K562 (cell line): ENCODE measurements around the gene CTDNEP1. TPM values are rescaled to one million over a fixed set of nuclear protein-coding genes. Genes with fewer than 3 reads are reported as not detected.

Experiments used
- CBX1 ChIP-seq: sonication (generic); IDR thresholded peaks from 2 replicates; pipeline ENCODE4 v1.6.1; 2016; ENCODE audit warnings: antibody characterized with exemption, low read depth, mild to moderate bottlenecking
- CBX5 ChIP-seq: IDR thresholded peaks from 2 replicates; pipeline ENCODE4 v1.6.1; 2014; ENCODE audit warnings: low read depth, borderline replicate concordance
- CHD7 ChIP-seq: fragments of 200-600 bp; sonication (generic); IDR thresholded peaks from one replicate; pipeline ENCODE4 v1.6.1; 2012; ENCODE audit warnings: mild to moderate bottlenecking, low read depth, low read length, inconsistent platforms
- KLF13 ChIP-seq: fragments of 450-650 bp; IDR thresholded peaks from 2 replicates; pipeline ENCODE4 v1.6.1; 2016; ENCODE audit warnings: missing genetic modification characterization, low read depth, mild to moderate bottlenecking, missing compliant biosample characterization, moderate library complexity, borderline replicate concordance
- MLLT1 ChIP-seq, 2 experiments: fragments of 450-650 bp; IDR thresholded peaks; 2 replicates each; pipeline ENCODE4 v1.6.1; 2016
- MYC ChIP-seq, 2 experiments: fragments of 250-450 bp in 1 of 2; sonication (Bioruptor Pico) in 1 of 2; IDR thresholded peaks; 2 replicates each; pipeline versions ENCODE4 v1.5.1 to v1.6.1; 2012 to 2021; ENCODE audit warnings: low read depth in 2 of 2, borderline replicate concordance in 1 of 2, improper control_type of control experiment in 1 of 2, low read length in 1 of 2, mild to moderate bottlenecking in 1 of 2, moderate library complexity in 1 of 2
- NBN ChIP-seq: fragments of 450-650 bp; IDR thresholded peaks from 2 replicates; pipeline ENCODE4 v1.6.1; 2016; ENCODE audit warnings: low read depth, mild to moderate bottlenecking
- RBM39 ChIP-seq: fragments of 200-400 bp; formaldehyde crosslinking; optimal IDR thresholded peaks from 2 replicates; pipeline ENCODE3; 2018; ENCODE audit warnings: low read depth, low read length
- RUNX1 ChIP-seq: sonication (generic); IDR thresholded peaks from 2 replicates; pipeline ENCODE4 v1.6.1; 2016; ENCODE audit warnings: antibody characterized with exemption, low read depth
- SAP30 ChIP-seq: fragments of 200-600 bp; sonication (generic); IDR thresholded peaks from 2 replicates; pipeline ENCODE4 v1.6.1; 2012; ENCODE audit warnings: borderline replicate concordance, low read depth, mild to moderate bottlenecking, moderate library complexity, low read length, control low read depth, inconsistent platforms; ENCODE audit not compliant: insufficient read depth, poor library complexity, severe bottlenecking
- SP1 ChIP-seq: sonication (generic); formaldehyde crosslinking; IDR thresholded peaks from 2 replicates; pipeline ENCODE4 v1.8.1; 2022; ENCODE audit warnings: mild to moderate bottlenecking, missing genetic modification reagents
- ZFP30 ChIP-seq: fragments of 250-450 bp; sonication (Bioruptor Pico); IDR thresholded peaks from 2 replicates; pipeline ENCODE4 v1.8.0; 2022; ENCODE audit warnings: moderate library complexity, mild to moderate bottlenecking, inconsistent platforms, borderline replicate concordance
- ZNF239 ChIP-seq: fragments of 250-450 bp; sonication (Bioruptor Pico); IDR thresholded peaks from 2 replicates; pipeline ENCODE4 v1.4.0; 2020; ENCODE audit warnings: mild to moderate bottlenecking
- polyA plus RNA-seq, 8 experiments: library from polyadenylated mRNA; depleted of rRNA in 4 of 8; stranded (reverse) in 5 of 8; unstranded in 3 of 8; fragments of >200 nt; fragmentation: Nextera tagmentation in 2 of 8; fragmentation: Illumina TruSeq in 1 of 8; extraction: Ambion mirVana in 2 of 8; extraction: Trizol in 1 of 8; gene quantifications; 2 replicates each; pipeline versions ENCODE4 v1.2.1 to v1.2.3, GENCODE V29; 2011 to 2014; ENCODE audit warnings: inconsistent platforms in 1 of 8, missing spikeins in 1 of 8
- total RNA-seq, 7 experiments: library from RNA; depleted of rRNA in 6 of 7; stranded (reverse); fragments of >200 nt in 6 of 7; fragmentation: Illumina TruSeq in 2 of 7; extraction: Trizol in 2 of 7; gene quantifications; 2 replicates each; pipeline versions ENCODE4 v1.2.1 to v1.2.3, GENCODE V29; 2011 to 2021; ENCODE audit warnings: low replicate concordance in 1 of 7
- TF ChIP-seq, protein P1 (sequence below): fragments of 250-450 bp; sonication (Bioruptor Pico); IDR thresholded peaks from 2 replicates; pipeline ENCODE4 v1.5.0; 2021

Gene CTDNEP1
- total and polyA plus RNA-seq, 9 of the 15 experiments (the other 6 are each of a cell fraction or from before 2014, with no cell fraction given): 10.7 to 150 (median 28.5) TPM

DNA sequence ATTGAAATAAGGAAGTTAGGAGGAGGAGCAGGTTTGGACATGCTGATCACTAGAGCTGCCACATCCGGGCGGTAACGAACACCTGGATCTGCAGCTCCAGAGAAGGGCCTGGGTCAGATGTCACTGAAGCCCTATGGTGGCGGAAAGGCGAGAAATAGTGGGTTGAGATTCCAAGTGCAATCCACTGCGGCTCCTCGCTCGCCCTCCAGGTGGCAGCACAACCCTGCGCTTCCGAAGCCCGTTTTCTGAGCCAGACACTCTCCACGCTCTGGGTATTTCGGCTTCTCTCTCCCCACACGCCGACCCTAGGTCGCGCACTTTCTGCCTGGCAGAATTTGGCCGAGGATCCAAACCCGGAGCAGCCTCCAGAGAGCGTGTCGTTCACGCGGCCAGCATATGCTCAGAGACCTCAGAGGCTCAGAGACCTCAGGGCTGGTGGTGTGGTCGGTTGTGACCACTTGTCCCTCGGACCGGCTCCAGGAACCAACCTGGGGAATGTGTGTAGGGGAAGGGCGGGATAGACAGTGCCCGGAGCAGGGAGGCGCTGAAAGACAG lies 29.1 kb upstream of the CTDNEP1 start (continued):
- TF ChIP-seq MLLT1 (IDR thresholded peaks at IDR 0.05): no peak
- TF ChIP-seq RBM39: no peak
- no peak for TF ChIP-seq ZNF239 (CRISPR knock-in tag)
- TF ChIP-seq CBX1: no peak
- TF ChIP-seq ZFP30 (CRISPR knock-in tag): no peak
- TF ChIP-seq, protein P1, sequence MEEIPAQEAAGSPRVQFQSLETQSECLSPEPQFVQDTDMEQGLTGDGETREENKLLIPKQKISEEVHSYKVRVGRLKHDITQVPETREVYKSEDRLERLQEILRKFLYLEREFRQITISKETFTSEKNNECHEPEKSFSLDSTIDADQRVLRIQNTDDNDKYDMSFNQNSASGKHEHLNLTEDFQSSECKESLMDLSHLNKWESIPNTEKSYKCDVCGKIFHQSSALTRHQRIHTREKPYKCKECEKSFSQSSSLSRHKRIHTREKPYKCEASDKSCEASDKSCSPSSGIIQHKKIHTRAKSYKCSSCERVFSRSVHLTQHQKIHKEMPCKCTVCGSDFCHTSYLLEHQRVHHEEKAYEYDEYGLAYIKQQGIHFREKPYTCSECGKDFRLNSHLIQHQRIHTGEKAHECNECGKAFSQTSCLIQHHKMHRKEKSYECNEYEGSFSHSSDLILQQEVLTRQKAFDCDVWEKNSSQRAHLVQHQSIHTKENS (CRISPR knock-in tag): no peak
- peak; percentile 83 for TF ChIP-seq MYC (IDR thresholded peaks at IDR 0.05; ENCODE audit: low read depth, low read length)
- no peak for TF ChIP-seq MYC (CRISPR knock-in tag; IDR thresholded peaks at IDR 0.05; ENCODE audit: borderline replicate concordance, low read depth)
- TF ChIP-seq CHD7: no peak
- no peak for TF ChIP-seq NBN
- TF ChIP-seq SP1 (CRISPR knock-in tag): no peak; the same call in 1 of the 2 replicates
- TF ChIP-seq KLF13 (tag): no peak
- TF ChIP-seq RUNX1: no peak
- no peak for TF ChIP-seq CBX5
- TF ChIP-seq SAP30: no peak
